ENCODE data around the gene FIG4. TPM values are rescaled to one million over a fixed set of nuclear protein-coding genes. Genes with fewer than 3 reads are reported as not detected.
"Not testable (repeated sequence)": the region's sequence is repeated elsewhere in the genome, so short reads cannot be mapped to it uniquely, and the experiment has no call there.

Gene FIG4
- polyA plus RNA-seq, 2 of the 4 experiments (the other 2 are of a cell fraction) = 6.2 to 11.2 TPM

DNA sequence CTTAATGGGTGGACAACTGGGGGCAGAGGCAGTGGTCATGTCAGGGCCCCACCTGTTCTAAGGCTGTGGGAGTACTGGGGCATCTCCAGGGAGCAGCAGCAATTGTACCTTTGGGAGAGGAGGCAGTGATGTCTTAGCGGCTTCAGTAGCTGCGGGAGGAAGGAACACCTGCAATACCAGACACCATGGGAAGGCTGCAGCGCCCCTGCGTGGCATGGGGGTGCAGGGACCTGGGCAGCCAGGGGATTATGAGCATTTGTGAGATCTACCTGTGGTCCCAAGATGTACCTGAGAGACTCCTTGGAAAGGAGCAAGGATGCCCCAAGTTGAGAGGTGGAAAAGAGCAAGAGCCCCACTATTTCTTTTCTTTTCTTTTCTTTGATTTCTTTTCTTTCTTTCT is 174.9 kb downstream of the FIG4 start (continued):
- TF ChIP-seq TP53 (CRISPR knock-in tag; IDR thresholded peaks at IDR 0.05) (no peak), HOXB13 (CRISPR knock-in tag; IDR thresholded peaks at IDR 0.05; ENCODE audit: low read depth) (no peak)

DNA sequence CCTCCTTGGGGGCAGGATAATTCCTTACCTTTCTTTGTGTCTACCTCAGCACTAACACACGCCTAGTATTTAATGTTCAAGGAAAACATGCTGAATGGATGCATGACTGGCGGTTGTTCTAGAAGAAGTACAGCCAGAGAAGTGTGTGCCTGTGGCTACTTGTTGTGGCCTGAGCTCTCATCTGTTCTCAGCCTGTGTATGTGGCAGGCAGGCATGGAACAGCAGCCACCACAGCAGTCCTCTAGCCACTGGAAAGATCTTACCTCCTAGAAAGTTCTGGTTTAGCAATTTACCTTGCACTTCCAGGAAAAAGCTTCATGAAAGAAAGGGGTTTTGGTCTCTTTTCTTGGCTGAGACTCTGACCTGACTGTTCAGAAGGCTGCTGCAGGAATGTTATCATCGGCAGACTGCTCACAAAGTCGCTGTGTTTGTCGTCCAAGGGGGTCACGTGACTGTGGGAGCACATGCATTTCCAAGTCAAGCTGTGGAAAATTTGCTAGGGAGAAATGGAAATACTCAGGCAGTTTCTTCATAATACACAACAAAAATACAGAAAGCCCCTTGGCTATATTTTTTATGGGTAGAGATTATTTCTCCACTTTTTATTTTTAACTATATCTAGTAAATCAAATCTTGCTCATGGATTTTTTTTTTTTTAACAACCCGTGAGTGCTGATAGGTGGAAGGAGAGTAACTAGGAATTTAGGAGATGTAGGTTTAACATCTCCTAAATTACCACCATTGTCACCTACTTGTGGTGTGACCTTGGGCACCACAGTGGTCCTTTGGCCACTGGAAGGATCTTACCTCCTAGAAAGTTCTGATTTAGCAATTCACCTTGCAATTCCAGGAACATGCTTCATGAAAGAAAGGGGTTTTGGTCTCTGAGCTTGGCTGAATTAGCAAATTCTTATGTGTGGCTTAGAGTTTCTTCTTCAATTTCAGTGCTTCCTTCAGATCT is 176.2 kb downstream of the FIG4 start:
- Histone ChIP-seq H3K27ac (no peak overlapping the region), H3K4me1 (no peaks in the 10 kb centered on the region), H3K9me3 (no peaks in the 10 kb centered on the region), H3K4me3 (no peak overlapping the region), H3K4me2 (no peak overlapping the region)
- ChIA-PET POLR2A (no interaction called here), CTCF (no interaction called here)
- DNase-seq (ENCODE audit: low read depth in 1 of 2, low spot score in 1 of 2) (no peak), ATAC-seq (no peak), FAIRE-seq (no peak)
- no peak for TF ChIP-seq HOXA7 (CRISPR knock-in tag; IDR thresholded peaks at IDR 0.05)
- no peak for TF ChIP-seq RCOR1 (IDR thresholded peaks at IDR 0.05; ENCODE audit: low read depth, low read length)
- no peak for TF ChIP-seq KDM1A (IDR thresholded peaks at IDR 0.05; ENCODE audit: low read depth)
- TF ChIP-seq USF2 (IDR thresholded peaks at IDR 0.05) = peak; percentile 50; the same call in 1 of the 2 replicates
- 20% methylated on average over 7 of the region's 7 CpGs for WGBS (ENCODE audit: missing lambda C conversion rate)

DNA sequence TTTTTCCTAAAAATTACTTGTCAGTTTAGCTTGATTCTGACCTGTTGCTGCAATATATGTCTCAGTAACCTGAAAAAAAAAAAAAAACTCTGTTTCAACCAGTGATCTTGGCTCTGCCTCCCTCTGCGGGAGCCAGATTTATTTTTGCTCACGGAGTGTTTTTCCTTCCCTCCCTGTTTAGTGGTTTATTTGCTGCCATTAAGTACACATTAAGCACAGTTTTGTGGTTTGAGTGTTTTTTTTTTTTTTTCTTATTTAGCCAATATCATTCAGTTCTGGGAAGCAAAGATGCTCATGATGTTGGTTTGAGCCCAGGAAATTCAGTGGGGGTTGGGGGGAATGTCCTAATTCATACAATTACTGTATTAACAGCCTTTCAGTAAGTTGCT is 176.9 kb downstream of the FIG4 start:
- CTCF ChIA-PET = no interaction called here
- Histone ChIP-seq H3K9me3 (no peaks in the 10 kb centered on the region), H3K27ac (no peak overlapping the region), H3K4me1 (no peaks in the 10 kb centered on the region), H3K4me2 (no peak overlapping the region), H3K4me3 (no peak overlapping the region)
- FAIRE-seq (no peak), DNase-seq (ENCODE audit: low read depth in 1 of 2, low spot score in 1 of 2) (no peak), ATAC-seq (no peak)
- 24% methylated on average over 2 of the region's 2 CpGs for WGBS (ENCODE audit: missing lambda C conversion rate)
- TF ChIP-seq KDM1A (IDR thresholded peaks at IDR 0.05; ENCODE audit: low read depth) = no peak
- no peak for TF ChIP-seq ESRRA (IDR thresholded peaks at IDR 0.05; ENCODE audit: borderline replicate concordance, low read length)
- TF ChIP-seq FOXS1 (CRISPR knock-in tag; IDR thresholded peaks at IDR 0.05) = no peak
- TF ChIP-seq ZC3H11A (IDR thresholded peaks at IDR 0.05) = no peak
- TF ChIP-seq HOXB13 (CRISPR knock-in tag; IDR thresholded peaks at IDR 0.05; ENCODE audit: low read depth) = no peak
- TF ChIP-seq ZFP36 (IDR thresholded peaks at IDR 0.05; ENCODE audit: borderline replicate concordance, partially characterized antibody) = no peak
- TF ChIP-seq ATOH8 (CRISPR knock-in tag; IDR thresholded peaks at IDR 0.05; ENCODE audit: low read depth) = no peak
- no peak for TF ChIP-seq MAZ (IDR thresholded peaks at IDR 0.05; ENCODE audit: borderline replicate concordance, low read depth, low read length)
- TF ChIP-seq CBX8 (IDR thresholded peaks at IDR 0.05) = no peak
- TF ChIP-seq POLR2AphosphoS2 (conservative IDR thresholded peaks at IDR 0.05; ENCODE audit: low read length) = no peak
- POLR2A ChIA-PET = no interaction called here

- CTCF ChIA-PET = not testable (repeated sequence)
Observed at GRCh38 chr6:109869398-109870088, 178.4 kb downstream of the FIG4 start.

GRCh38 chr6:109870089-109870410 is 179.0 kb downstream of the FIG4 start:
- ATAC-seq = no peak
- Histone ChIP-seq H3K4me3 (no peak overlapping the region), H3K4me2 (no peak overlapping the region), H3K4me1 (no peaks in the 10 kb centered on the region), H3K27ac (no peak overlapping the region), H3K9me3 (no peaks in the 10 kb centered on the region)
- no peak for FAIRE-seq
- 35% methylated on average over 5 of the region's 5 CpGs for WGBS (ENCODE audit: missing lambda C conversion rate)
- ChIA-PET POLR2A (no interaction called here), CTCF (no interaction called here)
- no peak for DNase-seq (ENCODE audit: low read depth in 1 of 2, low spot score in 1 of 2)
- TF ChIP-seq CBX8 (IDR thresholded peaks at IDR 0.05) (no peak), FOXS1 (CRISPR knock-in tag; IDR thresholded peaks at IDR 0.05) (no peak), CBX2 (IDR thresholded peaks at IDR 0.05; ENCODE audit: borderline replicate concordance, low read depth) (no peak), CEBPB (IDR thresholded peaks at IDR 0.05) (no peak), HOXA7 (CRISPR knock-in tag; IDR thresholded peaks at IDR 0.05) (no peak), MYC (IDR thresholded peaks at IDR 0.05; ENCODE audit: borderline replicate concordance, low read length) (no peak), GATA3 (IDR thresholded peaks at IDR 0.05; ENCODE audit: borderline replicate concordance) (no peak), POLR2A (IDR thresholded peaks at IDR 0.05; ENCODE audit: low read length) (no peak), NFE2L2 (conservative IDR thresholded peaks at IDR 0.05; ENCODE audit: low read length) (no peak)
- TF ChIP-seq, protein P1, sequence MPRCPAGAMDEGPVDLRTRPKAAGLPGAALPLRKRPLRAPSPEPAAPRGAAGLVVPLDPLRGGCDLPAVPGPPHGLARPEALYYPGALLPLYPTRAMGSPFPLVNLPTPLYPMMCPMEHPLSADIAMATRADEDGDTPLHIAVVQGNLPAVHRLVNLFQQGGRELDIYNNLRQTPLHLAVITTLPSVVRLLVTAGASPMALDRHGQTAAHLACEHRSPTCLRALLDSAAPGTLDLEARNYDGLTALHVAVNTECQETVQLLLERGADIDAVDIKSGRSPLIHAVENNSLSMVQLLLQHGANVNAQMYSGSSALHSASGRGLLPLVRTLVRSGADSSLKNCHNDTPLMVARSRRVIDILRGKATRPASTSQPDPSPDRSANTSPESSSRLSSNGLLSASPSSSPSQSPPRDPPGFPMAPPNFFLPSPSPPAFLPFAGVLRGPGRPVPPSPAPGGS (IDR thresholded peaks at IDR 0.05) = no peak
- TF ChIP-seq, protein P2, sequence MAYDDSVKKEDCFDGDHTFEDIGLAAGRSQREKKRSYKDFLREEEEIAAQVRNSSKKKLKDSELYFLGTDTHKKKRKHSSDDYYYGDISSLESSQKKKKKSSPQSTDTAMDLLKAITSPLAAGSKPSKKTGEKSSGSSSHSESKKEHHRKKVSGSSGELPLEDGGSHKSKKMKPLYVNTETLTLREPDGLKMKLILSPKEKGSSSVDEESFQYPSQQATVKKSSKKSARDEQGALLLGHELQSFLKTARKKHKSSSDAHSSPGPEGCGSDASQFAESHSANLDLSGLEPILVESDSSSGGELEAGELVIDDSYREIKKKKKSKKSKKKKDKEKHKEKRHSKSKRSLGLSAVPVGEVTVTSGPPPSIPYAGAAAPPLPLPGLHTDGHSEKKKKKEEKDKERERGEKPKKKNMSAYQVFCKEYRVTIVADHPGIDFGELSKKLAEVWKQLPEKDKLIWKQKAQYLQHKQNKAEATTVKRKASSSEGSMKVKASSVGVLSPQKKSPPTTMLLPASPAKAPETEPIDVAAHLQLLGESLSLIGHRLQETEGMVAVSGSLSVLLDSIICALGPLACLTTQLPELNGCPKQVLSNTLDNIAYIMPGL (CRISPR knock-in tag; IDR thresholded peaks at IDR 0.05; ENCODE audit: borderline replicate concordance) = no peak
- TF ChIP-seq, protein P3, sequence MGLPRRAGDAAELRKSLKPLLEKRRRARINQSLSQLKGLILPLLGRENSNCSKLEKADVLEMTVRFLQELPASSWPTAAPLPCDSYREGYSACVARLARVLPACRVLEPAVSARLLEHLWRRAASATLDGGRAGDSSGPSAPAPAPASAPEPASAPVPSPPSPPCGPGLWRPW (IDR thresholded peaks at IDR 0.05) = no peak

More at GRCh38 chr6:109869398-109870088, 178.4 kb downstream of the FIG4 start:
- DNase-seq (ENCODE audit: low read depth in 1 of 2, low spot score in 1 of 2); H3K27ac ChIP-seq; H3K4me3 ChIP-seq; H3K4me1 ChIP-seq; H3K9me3 ChIP-seq; H3K4me2 ChIP-seq; FAIRE-seq; POLR2A ChIA-PET; ATAC-seq: not testable (repeated sequence)
- 20% methylated on average over 5 of the region's 5 CpGs for whole genome bisulfite sequencing (ENCODE audit: missing lambda C conversion rate)

Measured in A549 (cell line).